GM12801 (cell line): ENCODE results near the gene CCDC18.

Experiments
- TF ChIP-seq, protein P1 (sequence below): IDR thresholded peaks from one replicate; pipeline ENCODE4 v1.5.1; 2011; ENCODE audit warnings: control low read depth; ENCODE audit not compliant: insufficient read length; ENCODE audit errors: extremely low read depth

The CCDC18 gene

DNA sequence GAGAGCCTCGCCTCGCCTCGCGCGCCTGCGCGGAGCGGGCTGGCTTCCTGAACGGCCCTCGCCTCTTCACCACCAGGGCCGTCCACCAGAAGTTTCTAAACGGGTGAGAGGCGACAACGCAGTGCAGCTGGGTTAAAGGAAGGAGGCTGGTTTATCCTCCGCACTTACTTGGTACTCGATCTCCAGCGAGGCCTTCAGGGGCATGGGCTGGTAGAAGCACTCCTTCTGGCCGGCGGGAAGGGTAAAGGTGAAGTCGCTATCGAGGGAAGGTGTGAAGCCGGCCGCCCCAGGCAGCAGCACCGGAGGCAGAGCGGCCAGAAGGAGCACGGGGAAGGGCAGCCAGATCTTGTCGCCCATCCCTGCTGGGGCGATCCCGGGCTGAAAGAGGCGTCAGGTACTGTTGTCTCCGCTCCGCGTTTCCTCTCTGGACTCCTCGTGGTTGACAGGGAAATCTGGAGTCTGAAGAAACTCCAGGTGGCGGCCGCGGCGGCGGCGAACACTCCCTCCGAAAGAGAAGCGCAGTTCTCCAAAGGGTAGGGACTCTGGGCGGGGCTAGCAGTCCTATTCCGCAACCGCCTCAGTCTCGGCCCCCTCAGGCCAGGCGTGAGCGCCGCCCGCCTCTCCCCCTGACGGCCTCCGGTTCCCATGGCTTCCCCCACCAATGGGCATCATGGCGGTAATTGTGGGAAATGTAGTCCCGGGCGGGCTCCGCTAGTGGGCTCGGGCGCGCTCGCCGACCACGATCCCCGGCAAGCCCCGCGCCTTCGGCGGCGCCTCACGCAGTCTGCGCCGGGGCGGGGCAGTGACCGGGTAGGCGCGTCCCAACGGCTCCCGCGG lies 420 bp upstream of the CCDC18 start, which contains the start of gene TMED5:
TSS of gene TMED5 (minus strand) at position 528 of the 837 bp plus-strand sequence. CDS start at position 357, 171 bp downstream.
- TF ChIP-seq, protein P1, sequence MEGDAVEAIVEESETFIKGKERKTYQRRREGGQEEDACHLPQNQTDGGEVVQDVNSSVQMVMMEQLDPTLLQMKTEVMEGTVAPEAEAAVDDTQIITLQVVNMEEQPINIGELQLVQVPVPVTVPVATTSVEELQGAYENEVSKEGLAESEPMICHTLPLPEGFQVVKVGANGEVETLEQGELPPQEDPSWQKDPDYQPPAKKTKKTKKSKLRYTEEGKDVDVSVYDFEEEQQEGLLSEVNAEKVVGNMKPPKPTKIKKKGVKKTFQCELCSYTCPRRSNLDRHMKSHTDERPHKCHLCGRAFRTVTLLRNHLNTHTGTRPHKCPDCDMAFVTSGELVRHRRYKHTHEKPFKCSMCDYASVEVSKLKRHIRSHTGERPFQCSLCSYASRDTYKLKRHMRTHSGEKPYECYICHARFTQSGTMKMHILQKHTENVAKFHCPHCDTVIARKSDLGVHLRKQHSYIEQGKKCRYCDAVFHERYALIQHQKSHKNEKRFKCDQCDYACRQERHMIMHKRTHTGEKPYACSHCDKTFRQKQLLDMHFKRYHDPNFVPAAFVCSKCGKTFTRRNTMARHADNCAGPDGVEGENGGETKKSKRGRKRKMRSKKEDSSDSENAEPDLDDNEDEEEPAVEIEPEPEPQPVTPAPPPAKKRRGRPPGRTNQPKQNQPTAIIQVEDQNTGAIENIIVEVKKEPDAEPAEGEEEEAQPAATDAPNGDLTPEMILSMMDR: no peak

DNA sequence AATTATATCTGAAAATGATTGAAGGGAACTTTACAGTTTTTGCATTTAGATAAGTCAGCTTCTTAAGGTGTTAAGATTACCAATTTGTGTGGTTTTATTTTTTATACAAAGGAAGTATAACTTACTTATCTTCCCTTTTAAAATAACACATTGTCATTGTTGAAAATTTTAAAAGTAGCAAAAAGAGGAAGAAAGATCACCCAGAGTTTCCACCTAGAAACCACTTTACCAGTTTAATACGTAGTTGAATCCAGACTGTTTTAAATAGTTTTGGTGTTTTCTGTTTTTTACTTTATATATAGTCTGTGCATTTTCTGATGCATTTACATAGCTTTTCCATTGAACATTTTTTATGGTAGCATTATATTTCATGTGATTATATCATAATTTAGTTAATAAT lies 6.1 kb downstream of the CCDC18 start:
- TF ChIP-seq, protein P1: no peak

DNA sequence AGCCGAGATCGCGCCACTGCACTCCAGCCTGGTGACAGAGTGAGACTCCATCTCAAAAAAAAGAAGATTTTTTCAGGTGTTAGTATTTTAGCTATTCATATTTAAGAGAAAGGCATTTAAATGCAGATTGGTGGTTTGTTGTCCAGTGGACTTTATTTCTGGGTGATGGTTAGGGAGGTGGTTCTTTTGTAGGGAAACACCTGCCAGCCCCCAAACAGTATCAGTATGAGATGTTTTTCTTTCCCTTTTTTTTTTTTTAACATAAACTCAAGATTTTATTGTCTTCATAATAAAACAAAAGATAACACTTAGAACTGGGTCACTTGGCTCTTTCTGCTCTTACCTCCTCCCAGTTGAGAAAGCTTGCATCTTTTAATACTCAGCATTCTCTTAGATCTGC lies 9.9 kb downstream of the CCDC18 start:
- TF ChIP-seq, protein P1: no peak

DNA sequence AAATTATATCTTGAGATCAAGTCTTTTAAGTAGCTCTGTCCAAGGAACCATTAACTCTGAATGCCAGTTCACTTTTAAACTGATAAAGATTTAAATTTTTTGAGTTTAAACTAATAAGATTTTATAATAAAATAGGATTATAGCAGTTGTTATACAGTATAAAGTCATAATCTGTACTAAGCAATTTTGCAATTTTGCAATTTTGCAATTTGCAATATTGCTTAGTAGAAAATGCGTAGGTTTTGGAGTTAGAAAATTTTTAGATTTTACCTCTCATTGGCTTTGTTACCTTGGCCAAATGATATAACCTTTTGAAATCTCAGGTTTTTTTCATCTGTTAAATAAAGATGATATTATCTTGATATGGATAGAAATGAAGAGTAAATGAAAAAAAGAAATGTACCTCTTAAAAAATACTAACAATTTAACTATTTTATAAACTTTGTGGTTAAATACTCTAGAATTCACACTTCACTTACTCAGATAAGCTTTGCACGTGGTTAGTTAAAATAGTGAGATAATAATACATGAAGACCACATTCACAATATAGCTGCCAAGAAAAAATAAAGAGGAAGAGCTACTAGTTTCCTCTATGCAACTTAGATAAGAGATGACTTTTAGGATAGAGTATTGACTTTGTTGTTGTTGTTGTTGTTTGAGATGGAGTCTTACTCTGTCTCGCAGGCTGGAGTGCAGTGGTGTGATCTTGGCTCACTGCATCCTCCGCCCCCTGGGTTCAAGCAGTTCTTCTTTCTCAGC lies 13.9 kb downstream of the CCDC18 start:
- TF ChIP-seq, protein P1: no peak

DNA sequence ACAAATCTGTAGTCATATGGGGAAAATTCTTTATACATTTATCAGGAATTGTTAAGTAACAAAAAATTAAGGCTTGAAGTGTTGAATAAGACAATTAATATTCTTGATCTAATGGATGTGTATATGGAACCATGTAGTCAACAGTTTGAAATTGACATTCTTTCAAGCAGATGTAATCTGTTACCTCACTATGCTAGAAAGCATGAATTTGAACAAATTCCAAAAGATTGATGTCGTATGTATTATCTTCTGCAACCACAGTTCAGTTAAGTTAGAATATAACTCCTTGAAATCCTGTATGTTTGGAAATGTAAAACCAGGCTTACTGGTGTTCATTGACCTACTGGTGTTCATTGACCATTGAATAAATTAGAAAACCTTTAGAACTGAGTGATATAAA lies 16.1 kb downstream of the CCDC18 start:
- TF ChIP-seq, protein P1: no peak

DNA sequence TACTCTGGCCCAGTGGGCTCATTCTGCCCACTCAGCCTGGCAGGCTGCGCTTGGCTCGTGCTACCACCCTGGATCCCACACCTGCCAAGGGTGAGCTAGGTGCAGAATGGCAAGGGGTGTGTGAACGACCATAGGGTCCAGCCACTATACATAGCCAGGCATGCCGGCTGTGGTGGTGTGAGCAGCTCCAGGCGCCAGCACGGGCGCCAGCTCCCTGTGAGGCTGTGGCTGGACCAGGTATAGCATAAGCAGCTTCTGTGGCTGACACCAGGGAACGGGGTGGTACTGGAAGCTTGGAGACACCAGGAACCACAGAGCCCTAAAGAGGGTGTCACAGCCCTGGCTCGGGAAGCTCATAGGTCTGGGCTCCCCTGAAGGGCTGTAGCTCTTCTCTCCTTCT lies 18.6 kb downstream of the CCDC18 start:
- TF ChIP-seq, protein P1: no peak

DNA sequence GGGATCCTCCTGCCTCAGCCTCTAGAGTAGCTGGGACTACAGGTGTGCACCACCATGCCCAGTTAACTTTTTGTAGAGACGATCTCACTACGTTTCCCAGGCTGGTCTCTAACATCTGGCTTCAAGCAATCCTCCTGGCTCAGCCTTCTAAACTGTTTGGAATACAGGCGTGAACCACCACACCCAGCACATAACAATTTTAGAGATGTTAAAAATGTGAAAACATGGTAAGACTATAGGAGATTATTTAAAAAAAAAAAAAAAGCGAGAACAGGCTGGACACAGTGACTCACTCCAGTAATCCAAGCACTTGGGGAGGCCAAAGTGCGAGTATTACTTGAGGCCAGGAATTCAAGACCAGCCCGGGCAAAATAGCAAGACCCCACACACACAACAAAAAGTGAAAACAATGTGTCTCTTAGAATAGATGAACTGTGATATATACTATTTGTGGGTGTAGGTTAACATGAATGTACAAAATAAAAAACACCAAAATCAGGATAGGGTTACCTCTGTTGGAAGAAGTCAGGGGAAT lies 19.6 kb downstream of the CCDC18 start:
- TF ChIP-seq, protein P1: no peak
